Osteocyte (in vitro differentiated cells): Measurements from ENCODE around the gene ERGIC3. TPM values are rescaled to one million over a fixed set of nuclear protein-coding genes. Genes with fewer than 3 reads are reported as not detected.

ENCODE experiments used
- DNase-seq: peaks from one replicate; pipeline ENCODE4 v3.0.0; 2021; ENCODE audit warnings: mixed read lengths; ENCODE audit not compliant: unreplicated experiment; ENCODE audit errors: extremely low spot score
- H3K27ac Mint-ChIP-seq: one replicate; pipeline ENCODE4 v1.8.0; 2021; ENCODE audit warnings: mild to moderate bottlenecking, mixed read lengths; ENCODE audit not compliant: unreplicated experiment
- H3K27me3 Mint-ChIP-seq: one replicate; pipeline ENCODE4 v1.8.0; 2021; ENCODE audit warnings: mixed read lengths; ENCODE audit not compliant: unreplicated experiment
- H3K36me3 Mint-ChIP-seq: one replicate; pipeline ENCODE4 v1.8.0; 2021; ENCODE audit warnings: mixed read lengths; ENCODE audit not compliant: unreplicated experiment
- H3K4me1 Mint-ChIP-seq: one replicate; pipeline ENCODE4 v1.8.0; 2021; ENCODE audit warnings: mixed read lengths; ENCODE audit not compliant: unreplicated experiment
- H3K4me3 Mint-ChIP-seq: one replicate; pipeline ENCODE4 v1.8.0; 2021; ENCODE audit warnings: mild to moderate bottlenecking, moderate library complexity, mixed read lengths; ENCODE audit not compliant: unreplicated experiment
- H3K9me3 Mint-ChIP-seq: one replicate; pipeline ENCODE4 v1.8.0; 2021; ENCODE audit warnings: mixed read lengths; ENCODE audit not compliant: unreplicated experiment
- total RNA-seq: library from RNA; stranded (reverse); gene quantifications from 2 replicates; pipeline ENCODE4 v1.2.1, GENCODE V29; 2021
- TF ChIP-seq, protein P1 (sequence below): fragments of 200-600 bp; sonication (generic); IDR thresholded peaks from 2 replicates; pipeline ENCODE4 v1.5.0; 2021; ENCODE audit warnings: antibody characterized with exemption, mild to moderate bottlenecking, moderate library complexity

ERGIC3 gene
- total RNA-seq, 1 donor from 2014 or later, result 313 TPM

DNA sequence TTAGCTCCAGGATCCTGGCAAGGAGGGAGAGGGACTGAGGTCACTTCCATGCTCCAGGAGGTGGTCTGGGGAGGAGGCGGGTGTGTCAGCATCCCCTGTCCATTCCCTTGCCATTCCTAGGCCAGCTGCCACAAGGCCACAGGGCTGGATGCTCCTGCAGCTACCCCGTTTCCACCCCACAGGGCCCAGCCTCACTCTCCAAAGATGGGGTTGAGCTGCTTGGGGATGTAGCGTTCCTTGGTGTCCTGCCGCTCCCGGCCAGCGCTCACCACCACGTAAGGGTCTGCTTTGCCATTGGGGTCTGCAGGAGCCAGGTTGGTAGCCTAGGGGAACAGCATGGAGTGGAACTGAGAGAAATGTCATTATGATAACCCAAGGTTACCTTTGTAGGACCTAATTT is 23.0 kb downstream of the ERGIC3 start:
- Mint-ChIP-seq H3K27ac (no peak overlapping the region), H3K4me3 (no peak overlapping the region), H3K27me3 (peaks cover 10% of the 10 kb centered on the region), H3K36me3 (no peaks in the 10 kb centered on the region), H3K4me1 (no peaks in the 10 kb centered on the region), H3K9me3 (no peaks in the 10 kb centered on the region)
- TF ChIP-seq, protein P1, sequence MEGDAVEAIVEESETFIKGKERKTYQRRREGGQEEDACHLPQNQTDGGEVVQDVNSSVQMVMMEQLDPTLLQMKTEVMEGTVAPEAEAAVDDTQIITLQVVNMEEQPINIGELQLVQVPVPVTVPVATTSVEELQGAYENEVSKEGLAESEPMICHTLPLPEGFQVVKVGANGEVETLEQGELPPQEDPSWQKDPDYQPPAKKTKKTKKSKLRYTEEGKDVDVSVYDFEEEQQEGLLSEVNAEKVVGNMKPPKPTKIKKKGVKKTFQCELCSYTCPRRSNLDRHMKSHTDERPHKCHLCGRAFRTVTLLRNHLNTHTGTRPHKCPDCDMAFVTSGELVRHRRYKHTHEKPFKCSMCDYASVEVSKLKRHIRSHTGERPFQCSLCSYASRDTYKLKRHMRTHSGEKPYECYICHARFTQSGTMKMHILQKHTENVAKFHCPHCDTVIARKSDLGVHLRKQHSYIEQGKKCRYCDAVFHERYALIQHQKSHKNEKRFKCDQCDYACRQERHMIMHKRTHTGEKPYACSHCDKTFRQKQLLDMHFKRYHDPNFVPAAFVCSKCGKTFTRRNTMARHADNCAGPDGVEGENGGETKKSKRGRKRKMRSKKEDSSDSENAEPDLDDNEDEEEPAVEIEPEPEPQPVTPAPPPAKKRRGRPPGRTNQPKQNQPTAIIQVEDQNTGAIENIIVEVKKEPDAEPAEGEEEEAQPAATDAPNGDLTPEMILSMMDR, result no peak
- DNase-seq, result no peak

DNA sequence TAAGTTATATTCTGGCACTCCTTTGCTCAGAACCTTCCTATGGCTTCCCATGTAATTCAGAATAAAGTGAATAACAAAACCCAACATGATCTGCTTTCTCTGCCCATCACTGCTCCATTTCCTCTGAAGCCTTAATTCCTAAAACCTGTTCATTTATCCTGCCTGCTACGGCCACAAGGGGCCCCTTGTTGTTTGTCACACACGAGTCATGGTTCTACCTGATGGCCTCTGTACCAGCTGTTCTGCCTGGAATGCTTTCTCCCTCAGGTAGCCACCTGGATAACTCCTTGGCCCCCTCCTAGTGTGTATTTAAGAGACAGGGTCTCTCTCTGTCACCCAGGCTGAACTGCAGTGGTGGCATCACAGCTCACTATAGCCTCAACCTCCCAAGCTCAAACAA is 26.8 kb downstream of the ERGIC3 start:
- Mint-ChIP-seq H3K27me3 (peaks cover 10% of the 10 kb centered on the region), H3K36me3 (no peaks in the 10 kb centered on the region), H3K4me3 (no peak overlapping the region), H3K9me3 (peaks cover 4% of the 10 kb centered on the region), H3K27ac (no peak overlapping the region), H3K4me1 (no peaks in the 10 kb centered on the region)
- DNase-seq, result no peak
- TF ChIP-seq, protein P1, result peak; percentile 20

DNA sequence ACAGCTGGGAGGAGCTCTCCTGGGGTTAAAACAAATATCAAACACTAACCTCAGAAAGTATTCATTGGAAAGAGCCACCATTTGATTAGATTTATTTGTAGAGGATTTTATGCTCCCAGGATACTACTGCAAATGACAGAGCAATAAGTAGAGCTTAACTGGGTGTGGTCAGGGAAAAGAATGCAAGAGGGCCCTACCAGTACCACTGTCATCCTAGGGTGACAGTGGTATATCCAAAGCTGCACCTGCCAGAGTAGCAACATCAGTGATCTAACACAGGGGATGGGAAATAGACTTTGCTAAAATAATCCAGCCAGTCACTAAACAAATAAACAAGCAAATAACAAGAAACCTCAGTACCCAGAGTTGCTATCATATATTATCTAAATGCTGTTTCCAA is 29.7 kb downstream of the ERGIC3 start:
- peaks cover 3% of the 10 kb centered on the region for H3K36me3 Mint-ChIP-seq
- TF ChIP-seq, protein P1, result no peak
- no peak overlapping the region for H3K27ac Mint-ChIP-seq
- no peaks in the 10 kb centered on the region for H3K4me1 Mint-ChIP-seq
- H3K27me3 Mint-ChIP-seq, result peaks cover 13% of the 10 kb centered on the region
- peaks cover 11% of the 10 kb centered on the region for H3K9me3 Mint-ChIP-seq
- DNase-seq, result no peak
- H3K4me3 Mint-ChIP-seq, result no peak overlapping the region

DNA sequence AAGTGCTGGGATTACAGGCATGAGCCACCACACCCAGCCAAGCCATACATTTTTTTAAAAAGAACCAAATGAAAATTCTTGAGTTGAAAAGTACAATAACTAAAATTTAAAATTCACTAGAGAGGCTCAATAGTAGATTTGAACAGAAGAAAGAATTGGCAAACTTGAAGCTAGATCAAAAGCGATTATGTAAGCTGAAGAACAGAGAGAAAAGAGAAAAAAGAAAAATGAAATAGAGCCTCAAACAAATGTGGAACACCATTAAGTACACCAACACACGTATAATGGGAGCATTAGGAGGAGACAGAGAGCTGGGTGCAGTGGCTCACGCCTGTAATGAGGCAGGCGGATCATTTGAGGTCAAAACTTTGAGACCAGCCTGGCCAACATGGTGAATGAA is 31.0 kb downstream of the ERGIC3 start:
- peaks cover 9% of the 10 kb centered on the region for H3K27me3 Mint-ChIP-seq
- TF ChIP-seq, protein P1, result no peak
- H3K4me1 Mint-ChIP-seq, result no peaks in the 10 kb centered on the region
- no peak overlapping the region for H3K27ac Mint-ChIP-seq
- H3K36me3 Mint-ChIP-seq, result peaks cover 3% of the 10 kb centered on the region
- H3K9me3 Mint-ChIP-seq, result peaks cover 11% of the 10 kb centered on the region
- no peak overlapping the region for H3K4me3 Mint-ChIP-seq
- no peak for DNase-seq

DNA sequence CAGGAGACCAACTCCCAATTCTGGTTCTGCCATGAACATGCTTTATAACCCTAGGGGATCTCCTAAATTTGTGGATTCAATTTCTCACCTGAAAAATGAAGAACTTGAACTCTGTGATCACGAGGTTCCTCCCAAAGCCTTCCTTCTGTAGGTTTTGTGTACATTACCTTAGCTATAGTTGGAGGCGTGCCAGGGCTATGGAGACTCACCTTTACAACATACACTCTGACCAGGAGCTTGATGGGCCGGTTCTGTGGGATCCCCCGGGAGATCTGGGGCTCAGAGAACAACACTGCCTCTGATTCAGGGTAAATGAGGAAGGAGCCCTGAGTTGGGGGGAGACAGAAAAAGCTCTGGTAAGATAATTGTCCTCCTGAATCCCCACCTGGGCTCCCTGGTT is 34.1 kb downstream of the ERGIC3 start:
- no peaks in the 10 kb centered on the region for H3K4me1 Mint-ChIP-seq
- peaks cover 3% of the 10 kb centered on the region for H3K36me3 Mint-ChIP-seq
- peaks cover 9% of the 10 kb centered on the region for H3K27me3 Mint-ChIP-seq
- H3K9me3 Mint-ChIP-seq, result peaks cover 11% of the 10 kb centered on the region
- TF ChIP-seq, protein P1, result no peak
- H3K4me3 Mint-ChIP-seq, result no peak overlapping the region
- DNase-seq, result no peak
- no peak overlapping the region for H3K27ac Mint-ChIP-seq
